Measurements from ENCODE around the gene CMIP. TPM values are rescaled to one million over a fixed set of nuclear protein-coding genes. Genes with fewer than 3 reads are reported as not detected.

The CMIP gene
- total RNA-seq, 4 donors from 2014 or later, result 17.1 to 60.5 (median 39.7) TPM

DNA sequence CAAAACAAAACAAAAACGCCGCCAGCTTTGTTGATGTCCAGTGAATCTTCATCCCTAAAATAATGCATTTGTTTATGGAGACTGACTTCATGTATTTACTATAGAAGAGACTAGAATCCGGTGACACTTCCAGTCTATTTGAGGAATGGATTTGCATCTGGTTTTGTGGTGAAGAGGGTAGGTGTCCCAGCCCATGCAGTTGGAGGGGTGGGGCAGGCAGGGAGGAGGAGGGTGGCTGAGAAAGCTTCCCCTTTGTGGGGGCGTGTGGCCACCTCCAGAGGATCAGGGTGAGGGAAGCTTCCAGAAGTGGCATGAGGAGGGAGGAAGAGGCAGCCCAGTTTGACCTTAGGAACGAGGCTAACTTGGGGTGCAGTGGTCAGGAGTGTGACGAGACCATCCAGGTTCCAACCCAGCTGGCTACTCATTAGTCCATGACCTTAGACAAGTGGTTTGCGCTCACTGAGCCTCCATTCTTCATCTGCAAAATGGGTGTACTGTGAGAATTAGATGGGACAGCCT lies 69.5 kb downstream of the CMIP start:
- H3K4me3 ChIP-seq, result no peak overlapping the region
- no peaks in the 10 kb centered on the region for H3K9me3 ChIP-seq
- H3K27ac ChIP-seq, result peak overlapping the region; percentile 56 to 77 (median 67)
- H3K27me3 ChIP-seq, result no peaks in the 10 kb centered on the region
- no peak for DNase-seq
- TF ChIP-seq POLR2A (IDR thresholded peaks at IDR 0.05), result no peak
- TF ChIP-seq, protein P1, sequence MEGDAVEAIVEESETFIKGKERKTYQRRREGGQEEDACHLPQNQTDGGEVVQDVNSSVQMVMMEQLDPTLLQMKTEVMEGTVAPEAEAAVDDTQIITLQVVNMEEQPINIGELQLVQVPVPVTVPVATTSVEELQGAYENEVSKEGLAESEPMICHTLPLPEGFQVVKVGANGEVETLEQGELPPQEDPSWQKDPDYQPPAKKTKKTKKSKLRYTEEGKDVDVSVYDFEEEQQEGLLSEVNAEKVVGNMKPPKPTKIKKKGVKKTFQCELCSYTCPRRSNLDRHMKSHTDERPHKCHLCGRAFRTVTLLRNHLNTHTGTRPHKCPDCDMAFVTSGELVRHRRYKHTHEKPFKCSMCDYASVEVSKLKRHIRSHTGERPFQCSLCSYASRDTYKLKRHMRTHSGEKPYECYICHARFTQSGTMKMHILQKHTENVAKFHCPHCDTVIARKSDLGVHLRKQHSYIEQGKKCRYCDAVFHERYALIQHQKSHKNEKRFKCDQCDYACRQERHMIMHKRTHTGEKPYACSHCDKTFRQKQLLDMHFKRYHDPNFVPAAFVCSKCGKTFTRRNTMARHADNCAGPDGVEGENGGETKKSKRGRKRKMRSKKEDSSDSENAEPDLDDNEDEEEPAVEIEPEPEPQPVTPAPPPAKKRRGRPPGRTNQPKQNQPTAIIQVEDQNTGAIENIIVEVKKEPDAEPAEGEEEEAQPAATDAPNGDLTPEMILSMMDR (IDR thresholded peaks at IDR 0.05), result no peak
- 63 to 70% methylated on average over 7 of the region's 7 CpGs for WGBS, 2 donors
- H3K4me1 ChIP-seq, result peaks cover 25 to 60% (median 41%) of the 10 kb centered on the region in 3 donors
- H3K36me3 ChIP-seq, result peaks cover 0 to 26% (median 0%) of the 10 kb centered on the region in 3 donors
- intact Hi-C loops (cut with DNase I), result no loop called here

DNA sequence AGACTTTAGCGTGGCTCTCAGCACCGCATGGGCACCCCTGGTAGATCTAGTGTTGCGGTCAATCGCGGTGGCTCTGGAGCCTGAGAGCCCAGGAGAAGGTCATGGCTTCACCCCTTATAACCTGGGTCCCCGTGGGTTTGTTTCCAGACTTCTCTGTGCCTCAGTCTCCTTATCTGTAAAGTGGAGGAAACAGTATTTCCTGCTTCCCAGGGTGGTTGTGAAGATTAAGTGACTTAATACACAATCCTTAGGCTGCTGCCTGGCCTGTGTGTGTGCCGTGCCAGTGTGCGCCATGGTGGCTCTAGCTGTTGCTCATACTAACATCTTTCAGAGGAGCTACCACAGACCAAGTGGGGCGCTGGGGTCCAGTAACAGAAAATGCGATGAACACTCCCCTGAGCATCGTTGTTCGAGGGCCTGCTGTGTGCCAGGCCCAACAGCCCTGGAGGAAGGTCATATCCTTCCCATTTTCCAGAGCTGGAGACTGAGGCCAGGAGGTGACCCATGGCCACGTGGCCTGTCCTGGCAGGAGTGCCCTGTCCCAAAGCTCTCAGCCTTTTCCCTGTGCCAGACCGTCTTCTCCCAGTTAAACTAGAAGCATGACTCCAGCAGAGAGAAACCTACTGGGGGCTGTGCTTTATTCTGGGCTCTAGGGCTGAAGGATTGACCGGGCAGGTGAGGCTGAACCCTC lies 70.1 kb downstream of the CMIP start:
- Histone ChIP-seq H3K4me3 (no peak overlapping the region), H3K27me3 (no peaks in the 10 kb centered on the region), H3K27ac (peak overlapping the region; percentile 56 to 77 (median 67)), H3K4me1 (peaks cover 25 to 66% (median 45%) of the 10 kb centered on the region in 3 donors), H3K36me3 (peaks cover 0 to 22% (median 0%) of the 10 kb centered on the region in 3 donors), H3K9me3 (no peaks in the 10 kb centered on the region)
- intact Hi-C loops (cut with DNase I), result no loop called here
- 82 to 86% methylated on average over 9 of the region's 15 CpGs for WGBS, 2 donors
- TF ChIP-seq, protein P1 (IDR thresholded peaks at IDR 0.05), result no peak
- TF ChIP-seq POLR2A (IDR thresholded peaks at IDR 0.05), result no peak
- no peak for DNase-seq

DNA sequence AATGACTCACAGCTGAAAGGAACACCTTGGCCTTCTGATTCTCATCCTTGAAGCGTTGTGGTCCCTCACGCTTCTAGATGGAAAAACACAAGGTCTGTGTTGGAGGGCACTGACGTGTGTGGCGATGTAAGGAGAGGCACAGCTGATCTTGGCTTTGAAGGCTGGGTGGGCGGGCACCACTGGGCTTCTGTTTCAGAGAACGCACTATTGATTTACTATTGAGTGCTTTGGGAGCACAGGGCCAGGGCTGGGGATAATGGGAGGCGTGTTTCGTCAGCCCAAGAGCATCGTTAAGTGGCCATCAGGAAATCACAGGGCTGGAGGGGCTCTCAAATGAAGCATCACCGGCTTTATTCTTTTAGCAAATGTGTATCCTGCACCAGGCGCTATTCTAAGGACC lies 70.7 kb downstream of the CMIP start:
- Histone ChIP-seq H3K36me3 (peaks cover 0 to 22% (median 0%) of the 10 kb centered on the region in 3 donors), H3K27ac (peak overlapping the region; percentile 47 to 77 (median 67)), H3K4me1 (peaks cover 25 to 71% (median 49%) of the 10 kb centered on the region in 3 donors), H3K4me3 (no peak overlapping the region), H3K27me3 (no peaks in the 10 kb centered on the region), H3K9me3 (no peaks in the 10 kb centered on the region)
- no peak for DNase-seq
- intact Hi-C loops (cut with DNase I), result no loop called here
- 77 to 80% methylated on average over 6 to 7 of the region's 11 CpGs for WGBS, 2 donors
- no peak for TF ChIP-seq POLR2A (IDR thresholded peaks at IDR 0.05)
- TF ChIP-seq, protein P1 (IDR thresholded peaks at IDR 0.05), result no peak

DNA sequence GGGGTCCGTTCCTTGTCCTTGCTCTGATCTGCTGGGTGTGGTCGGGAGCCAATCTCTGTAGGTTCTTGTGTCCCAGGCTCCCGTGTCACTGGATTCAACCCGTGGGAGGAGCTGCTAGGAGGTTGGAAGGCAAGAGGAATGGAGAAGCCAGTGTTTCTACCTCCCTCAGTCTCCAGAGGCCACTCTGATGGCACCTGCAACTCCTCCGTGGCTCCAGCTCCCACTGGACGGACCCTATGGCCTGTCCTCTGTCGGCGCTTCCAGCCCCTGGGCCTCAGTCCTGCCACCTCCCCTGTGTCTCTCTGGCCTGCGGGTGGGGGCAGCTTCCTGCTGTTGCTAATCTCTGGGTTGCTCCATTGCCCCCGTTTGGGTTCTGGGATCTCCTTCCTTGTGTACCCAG lies 71.1 kb downstream of the CMIP start:
- intact Hi-C loops (cut with DNase I), result no loop called here
- no peak for DNase-seq
- Histone ChIP-seq H3K27me3 (no peaks in the 10 kb centered on the region), H3K9me3 (no peaks in the 10 kb centered on the region), H3K36me3 (peaks cover 0 to 22% (median 0%) of the 10 kb centered on the region in 3 donors), H3K4me1 (peaks cover 25 to 76% (median 51%) of the 10 kb centered on the region in 3 donors), H3K27ac (peak overlapping the region; percentile 3 to 77 (median 67)), H3K4me3 (no peak overlapping the region)
- TF ChIP-seq POLR2A (IDR thresholded peaks at IDR 0.05), result no peak
- TF ChIP-seq, protein P1 (IDR thresholded peaks at IDR 0.05), result no peak
- 74 to 81% methylated on average over 5 to 6 of the region's 10 CpGs for WGBS, 2 donors

DNA sequence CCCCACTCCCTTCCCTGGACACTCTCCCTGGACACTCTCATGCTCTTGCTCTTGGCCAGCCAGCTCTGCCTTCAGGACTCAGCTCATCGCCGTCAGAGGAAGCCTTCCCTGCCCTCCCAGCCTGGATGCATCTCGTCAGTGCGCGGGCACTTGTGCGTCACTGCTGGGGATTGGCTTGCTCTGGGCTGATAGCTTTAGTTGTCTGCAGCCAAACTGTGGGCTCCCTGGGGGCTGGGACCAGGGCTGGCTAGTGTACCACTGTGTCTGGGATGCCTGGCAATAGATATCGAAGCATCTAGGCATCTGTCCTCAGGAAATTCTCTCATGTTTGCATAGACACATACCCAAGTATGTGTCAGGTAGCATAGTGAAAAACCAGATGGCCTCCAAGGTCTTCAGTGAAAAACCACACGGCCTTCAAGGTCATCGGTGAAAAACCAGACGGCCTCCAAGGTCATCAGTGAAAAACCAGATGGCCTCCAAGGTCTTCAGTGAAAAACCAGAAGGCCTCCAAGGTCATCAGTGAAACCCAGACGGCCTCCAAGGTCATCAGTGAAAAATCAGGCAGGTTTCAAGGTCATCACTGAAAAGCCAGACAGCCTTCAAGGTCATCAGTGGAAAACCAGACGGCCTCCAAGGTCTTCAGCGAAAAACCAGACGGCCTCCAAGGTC lies 72.0 kb downstream of the CMIP start:
- H3K27ac ChIP-seq, result peak overlapping the region; percentile 3 to 77 (median 67)
- no peaks in the 10 kb centered on the region for H3K9me3 ChIP-seq
- H3K36me3 ChIP-seq, result peaks cover 0 to 22% (median 0%) of the 10 kb centered on the region in 3 donors
- no peak for DNase-seq
- H3K4me1 ChIP-seq, result peaks cover 25 to 83% (median 51%) of the 10 kb centered on the region in 3 donors
- intact Hi-C loops (cut with DNase I), result no loop called here
- TF ChIP-seq POLR2A (IDR thresholded peaks at IDR 0.05), result no peak
- TF ChIP-seq, protein P1 (IDR thresholded peaks at IDR 0.05), result no peak
- WGBS, 2 donors, result 91 to 96% methylated on average over 9 to 12 of the region's 14 CpGs
- no peak overlapping the region for H3K4me3 ChIP-seq
- no peaks in the 10 kb centered on the region for H3K27me3 ChIP-seq

Measured in esophagus squamous epithelium (tissue), 5 donors.